A549 (cell line): ENCODE data around the gene GORASP1. TPM values are rescaled to one million over a fixed set of nuclear protein-coding genes. Genes with fewer than 3 reads are reported as not detected.
"Not testable (repeated sequence)": the region's sequence is repeated elsewhere in the genome, so short reads cannot be mapped to it uniquely, and the experiment has no call there.

Source experiments
- ATAC-seq, 2 experiments: fragments of 200-7000 bp in 1 of 2; fragments of >200 bp in 1 of 2; cut with Nextera tagmentation in 1 of 2; cut with Tn5 transposase in 1 of 2; 3 replicates each; pipeline versions ENCODE4 v1.8.0 to v1.9.1; 2018 to 2020; ENCODE audit warnings: mild to moderate bottlenecking in 1 of 2, moderate library complexity in 1 of 2
- CTCF ChIA-PET: fragments of 300-600 bp; sonication (Branson Sonifier 250); formaldehyde crosslinking; extraction: SDS; loops from one replicate; lab custom pipeline; 2021; ENCODE audit warnings: antibody characterized with exemption, inconsistent platforms; lab: Yijun Ruan, JAX
- POLR2A ChIA-PET: fragments of 350-600 bp; formaldehyde crosslinking; extraction: SDS; loops from one replicate; lab custom pipeline; 2021; ENCODE audit warnings: antibody characterized with exemption, inconsistent platforms; lab: Yijun Ruan, JAX
- DNase-seq, 2 experiments: peaks; one replicate each; pipeline versions ENCODE4 v3.0.0 to v3.0.0-alpha.2; 2011 to 2016; ENCODE audit warnings: low read depth in 1 of 2, low spot score in 1 of 2
- FAIRE-seq: peaks from 2 replicates; lab custom pipeline; 2011; peaks lifted over from hg19 to GRCh38; lab: Jason Lieb, UNC
- H3K27ac ChIP-seq, 2 experiments: fragments of >200 bp; sonication (Bioruptor Twin); formaldehyde crosslinking; 3 replicates each; pipeline ENCODE4 v1.5.1; 2016 to 2017
- H3K4me1 ChIP-seq: fragments of >200 bp; sonication (Bioruptor Twin); formaldehyde crosslinking; 3 replicates; pipeline ENCODE4 v1.6.1; 2016
- H3K4me2 ChIP-seq: fragments of >200 bp; sonication (Bioruptor Twin); formaldehyde crosslinking; 3 replicates; pipeline ENCODE4 v1.6.1; 2016
- H3K4me3 ChIP-seq: fragments of >200 bp; sonication (Bioruptor Twin); formaldehyde crosslinking; 3 replicates; pipeline ENCODE4 v1.5.1; 2016
- H3K9me3 ChIP-seq: fragments of >200 bp; sonication (Bioruptor Twin); formaldehyde crosslinking; 3 replicates; pipeline ENCODE4 v1.6.1; 2016
- CBX2 ChIP-seq: fragments of 200-600 bp; sonication (generic); IDR thresholded peaks from 2 replicates; pipeline ENCODE4 v1.6.1; 2016; ENCODE audit warnings: low read depth, mild to moderate bottlenecking, borderline replicate concordance
- CEBPB ChIP-seq, 2 experiments: fragments of >200 bp in 1 of 2; sonication (Bioruptor Twin) in 1 of 2; formaldehyde crosslinking in 1 of 2; IDR thresholded peaks; 2 replicates each; pipeline ENCODE4 v1.6.1; 2012 to 2016
- EHF ChIP-seq: fragments of 250-450 bp; sonication (Bioruptor Pico); IDR thresholded peaks from 2 replicates; pipeline ENCODE4 v1.5.0; 2020; ENCODE audit warnings: mild to moderate bottlenecking
- EHMT2 ChIP-seq: fragments of 200-600 bp; sonication (generic); IDR thresholded peaks from 2 replicates; pipeline ENCODE4 v1.6.1; 2016; ENCODE audit warnings: antibody characterized with exemption, low read depth, mild to moderate bottlenecking, moderate library complexity
- FOSL2 ChIP-seq, 2 experiments: fragments of 450-650 bp in 1 of 2; fragments of >200 bp in 1 of 2; sonication (Bioruptor Twin) in 1 of 2; formaldehyde crosslinking; IDR thresholded peaks; 2 replicates each; pipeline versions ENCODE4 v1.5.0 to v1.6.1; 2016 to 2020; ENCODE audit warnings: mild to moderate bottlenecking in 1 of 2, moderate library complexity in 1 of 2
- FOXS1 ChIP-seq: fragments of 250-450 bp; sonication (Bioruptor Pico); IDR thresholded peaks from 2 replicates; pipeline ENCODE4 v1.5.0; 2020; ENCODE audit warnings: mild to moderate bottlenecking, moderate library complexity
- HOXB5 ChIP-seq: fragments of 250-450 bp; sonication (Bioruptor Pico); IDR thresholded peaks from 2 replicates; pipeline ENCODE4 v1.5.0; 2020; ENCODE audit warnings: mild to moderate bottlenecking, moderate library complexity
- JUNB ChIP-seq: fragments of >200 bp; sonication (Bioruptor Twin); formaldehyde crosslinking; IDR thresholded peaks from 2 replicates; pipeline ENCODE4 v1.6.1; 2016
- NR3C1 ChIP-seq: fragments of >200 bp; sonication (Bioruptor Twin); formaldehyde crosslinking; IDR thresholded peaks from 3 replicates; pipeline ENCODE4 v1.6.1; 2017
- RFX5 ChIP-seq: fragments of 450-650 bp; IDR thresholded peaks from 2 replicates; pipeline ENCODE4 v1.7.1; 2014; ENCODE audit warnings: antibody characterized with exemption, mild to moderate bottlenecking, moderate library complexity
- RNF2 ChIP-seq: fragments of 200-600 bp; sonication (generic); IDR thresholded peaks from 2 replicates; pipeline ENCODE4 v1.6.1; 2016; ENCODE audit warnings: low read depth, mild to moderate bottlenecking, antibody characterized with exemption, moderate library complexity, borderline replicate concordance
- ZFP36 ChIP-seq: fragments of 450-650 bp; IDR thresholded peaks from 2 replicates; pipeline ENCODE4 v1.6.1; 2014; ENCODE audit warnings: borderline replicate concordance; ENCODE audit not compliant: partially characterized antibody
- ZSCAN20 ChIP-seq: fragments of 250-450 bp; sonication (Bioruptor Pico); IDR thresholded peaks from 2 replicates; pipeline ENCODE4 v1.8.0; 2022; ENCODE audit warnings: mild to moderate bottlenecking, moderate library complexity
- WGBS: methylation state at CpG from one replicate; pipeline ENCODE4 v1.1.6; 2017; ENCODE audit errors: missing lambda C conversion rate; 5-methylcytosine and 5-hydroxymethylcytosine counted together
- polyA plus RNA-seq, 4 experiments: library from polyadenylated mRNA; depleted of rRNA in 3 of 4; stranded (reverse); fragments of >200 nt; fragmentation: RNase III in 1 of 4; extraction: RNeasy Plus Mini Kit Qiagen cat#74134 plus additional on column Dnase treatment in 1 of 4; gene quantifications; 2 replicates in 3 of 4; 3 replicates in 1 of 4; pipeline ENCODE4 v1.2.3, GENCODE V29; 2011 to 2017
- TF ChIP-seq, protein P1 (sequence below): IDR thresholded peaks from 2 replicates; pipeline ENCODE4 v1.6.1; 2012
- TF ChIP-seq, protein P2 (sequence below): fragments of 200-600 bp; sonication (generic); IDR thresholded peaks from 2 replicates; pipeline ENCODE4 v1.6.1; 2016; ENCODE audit warnings: antibody characterized with exemption, mild to moderate bottlenecking, moderate library complexity
- TF ChIP-seq, protein P3 (sequence below): fragments of 250-450 bp; sonication (Bioruptor Pico); IDR thresholded peaks from 2 replicates; pipeline ENCODE4 v1.5.0; 2021; ENCODE audit warnings: mild to moderate bottlenecking, moderate library complexity, borderline replicate concordance
- TF ChIP-seq, protein P4 (sequence below): IDR thresholded peaks from 2 replicates; pipeline ENCODE4 v1.6.1; 2012
- TF ChIP-seq, protein P5 (sequence below): fragments of 450-650 bp; IDR thresholded peaks from 2 replicates; pipeline ENCODE4 v1.6.1; 2014; ENCODE audit warnings: antibody characterized with exemption

The GORASP1 gene
- polyA plus RNA-seq, 2 of the 4 experiments (the other 2 are of a cell fraction), result 30.3 to 32.3 TPM

DNA sequence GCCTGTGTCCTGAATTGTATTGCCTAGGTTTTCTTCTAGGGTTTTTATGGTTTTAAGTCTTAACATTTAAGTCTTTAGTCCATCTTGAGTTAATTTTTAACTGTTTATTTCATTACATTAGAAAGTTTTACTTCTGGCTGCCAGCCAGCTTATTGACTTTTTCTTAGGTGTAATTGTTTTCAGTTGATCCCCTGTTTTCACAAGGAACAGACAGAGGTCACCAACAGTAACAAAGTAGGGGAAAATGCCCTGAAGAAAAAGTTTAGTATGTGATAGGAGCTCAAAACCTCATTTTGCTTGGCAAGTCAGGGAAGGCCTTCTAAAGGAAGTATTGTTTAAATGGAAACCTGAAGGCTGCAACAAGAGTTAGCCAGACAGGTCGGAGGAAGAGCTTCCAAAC, 45.2 kb downstream of the GORASP1 start (continued):
- TF ChIP-seq, protein P1, sequence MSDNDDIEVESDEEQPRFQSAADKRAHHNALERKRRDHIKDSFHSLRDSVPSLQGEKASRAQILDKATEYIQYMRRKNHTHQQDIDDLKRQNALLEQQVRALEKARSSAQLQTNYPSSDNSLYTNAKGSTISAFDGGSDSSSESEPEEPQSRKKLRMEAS, result no peak
- no peak for TF ChIP-seq EHF (CRISPR knock-in tag)

DNA sequence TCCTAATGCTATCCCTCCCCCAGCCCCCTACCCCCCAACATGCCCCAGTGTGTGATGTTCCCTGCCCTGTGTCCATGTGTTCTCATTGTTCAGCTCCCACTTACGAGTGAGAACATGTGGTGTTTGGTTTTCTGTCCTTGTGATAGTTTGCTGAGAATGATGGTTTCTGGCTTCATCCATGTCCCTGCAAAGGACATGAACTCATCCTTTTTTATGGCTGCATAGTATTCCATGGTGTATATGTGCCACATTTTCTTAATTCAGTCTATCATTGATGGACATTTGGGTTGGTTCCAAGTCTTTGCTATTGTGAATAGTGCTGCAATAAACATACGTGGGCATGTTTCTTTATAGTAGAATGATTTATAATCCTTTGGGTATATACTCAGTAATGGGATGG, 46.2 kb downstream of the GORASP1 start:
- H3K27ac ChIP-seq, H3K4me1 ChIP-seq, H3K9me3 ChIP-seq, H3K4me2 ChIP-seq, POLR2A ChIA-PET, DNase-seq, CTCF ChIA-PET, H3K4me3 ChIP-seq, FAIRE-seq, ATAC-seq: not testable (repeated sequence)
- 72% methylated on average over 2 of the region's 2 CpGs for WGBS

DNA sequence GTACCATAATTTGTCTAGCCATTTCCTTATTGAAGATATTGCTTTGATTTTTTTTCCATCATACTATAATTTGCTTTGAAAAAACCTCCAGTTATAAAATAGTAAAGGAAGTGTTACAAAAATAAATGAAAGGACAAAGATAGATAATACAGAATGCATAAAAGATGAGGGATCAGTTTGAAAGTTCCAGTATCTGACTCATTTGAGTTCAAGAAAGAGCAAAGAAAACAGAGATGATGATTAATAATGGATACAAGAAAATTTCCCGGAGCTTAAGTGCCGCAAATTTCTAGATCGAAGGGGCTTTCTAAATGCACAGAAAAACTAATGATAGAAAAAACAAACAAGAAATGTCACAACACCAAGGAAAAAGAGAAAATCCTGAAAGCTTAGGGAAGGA, 51.3 kb downstream of the GORASP1 start:
- H3K4me1 ChIP-seq, result 0 out of 3 replicates have a peak, but pooled peaks cover 5% of the 10 kb centered on the region
- DNase-seq (no peak), FAIRE-seq (no peak), ATAC-seq (no peak)
- no peak for TF ChIP-seq FOSL2 (IDR thresholded peaks at IDR 0.05)
- TF ChIP-seq FOSL2 (CRISPR knock-in tag; IDR thresholded peaks at IDR 0.05), result no peak
- TF ChIP-seq JUNB, result no peak
- TF ChIP-seq, protein P2, sequence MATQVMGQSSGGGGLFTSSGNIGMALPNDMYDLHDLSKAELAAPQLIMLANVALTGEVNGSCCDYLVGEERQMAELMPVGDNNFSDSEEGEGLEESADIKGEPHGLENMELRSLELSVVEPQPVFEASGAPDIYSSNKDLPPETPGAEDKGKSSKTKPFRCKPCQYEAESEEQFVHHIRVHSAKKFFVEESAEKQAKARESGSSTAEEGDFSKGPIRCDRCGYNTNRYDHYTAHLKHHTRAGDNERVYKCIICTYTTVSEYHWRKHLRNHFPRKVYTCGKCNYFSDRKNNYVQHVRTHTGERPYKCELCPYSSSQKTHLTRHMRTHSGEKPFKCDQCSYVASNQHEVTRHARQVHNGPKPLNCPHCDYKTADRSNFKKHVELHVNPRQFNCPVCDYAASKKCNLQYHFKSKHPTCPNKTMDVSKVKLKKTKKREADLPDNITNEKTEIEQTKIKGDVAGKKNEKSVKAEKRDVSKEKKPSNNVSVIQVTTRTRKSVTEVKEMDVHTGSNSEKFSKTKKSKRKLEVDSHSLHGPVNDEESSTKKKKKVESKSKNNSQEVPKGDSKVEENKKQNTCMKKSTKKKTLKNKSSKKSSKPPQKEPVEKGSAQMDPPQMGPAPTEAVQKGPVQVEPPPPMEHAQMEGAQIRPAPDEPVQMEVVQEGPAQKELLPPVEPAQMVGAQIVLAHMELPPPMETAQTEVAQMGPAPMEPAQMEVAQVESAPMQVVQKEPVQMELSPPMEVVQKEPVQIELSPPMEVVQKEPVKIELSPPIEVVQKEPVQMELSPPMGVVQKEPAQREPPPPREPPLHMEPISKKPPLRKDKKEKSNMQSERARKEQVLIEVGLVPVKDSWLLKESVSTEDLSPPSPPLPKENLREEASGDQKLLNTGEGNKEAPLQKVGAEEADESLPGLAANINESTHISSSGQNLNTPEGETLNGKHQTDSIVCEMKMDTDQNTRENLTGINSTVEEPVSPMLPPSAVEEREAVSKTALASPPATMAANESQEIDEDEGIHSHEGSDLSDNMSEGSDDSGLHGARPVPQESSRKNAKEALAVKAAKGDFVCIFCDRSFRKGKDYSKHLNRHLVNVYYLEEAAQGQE, result no peak
- TF ChIP-seq ZFP36, result no peak
- no peak for TF ChIP-seq ZSCAN20
- TF ChIP-seq NR3C1, result no peak
- no peak for TF ChIP-seq HOXB5 (CRISPR knock-in tag)
- TF ChIP-seq, protein P3, sequence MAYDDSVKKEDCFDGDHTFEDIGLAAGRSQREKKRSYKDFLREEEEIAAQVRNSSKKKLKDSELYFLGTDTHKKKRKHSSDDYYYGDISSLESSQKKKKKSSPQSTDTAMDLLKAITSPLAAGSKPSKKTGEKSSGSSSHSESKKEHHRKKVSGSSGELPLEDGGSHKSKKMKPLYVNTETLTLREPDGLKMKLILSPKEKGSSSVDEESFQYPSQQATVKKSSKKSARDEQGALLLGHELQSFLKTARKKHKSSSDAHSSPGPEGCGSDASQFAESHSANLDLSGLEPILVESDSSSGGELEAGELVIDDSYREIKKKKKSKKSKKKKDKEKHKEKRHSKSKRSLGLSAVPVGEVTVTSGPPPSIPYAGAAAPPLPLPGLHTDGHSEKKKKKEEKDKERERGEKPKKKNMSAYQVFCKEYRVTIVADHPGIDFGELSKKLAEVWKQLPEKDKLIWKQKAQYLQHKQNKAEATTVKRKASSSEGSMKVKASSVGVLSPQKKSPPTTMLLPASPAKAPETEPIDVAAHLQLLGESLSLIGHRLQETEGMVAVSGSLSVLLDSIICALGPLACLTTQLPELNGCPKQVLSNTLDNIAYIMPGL (CRISPR knock-in tag), result no peak
- TF ChIP-seq, protein P4, sequence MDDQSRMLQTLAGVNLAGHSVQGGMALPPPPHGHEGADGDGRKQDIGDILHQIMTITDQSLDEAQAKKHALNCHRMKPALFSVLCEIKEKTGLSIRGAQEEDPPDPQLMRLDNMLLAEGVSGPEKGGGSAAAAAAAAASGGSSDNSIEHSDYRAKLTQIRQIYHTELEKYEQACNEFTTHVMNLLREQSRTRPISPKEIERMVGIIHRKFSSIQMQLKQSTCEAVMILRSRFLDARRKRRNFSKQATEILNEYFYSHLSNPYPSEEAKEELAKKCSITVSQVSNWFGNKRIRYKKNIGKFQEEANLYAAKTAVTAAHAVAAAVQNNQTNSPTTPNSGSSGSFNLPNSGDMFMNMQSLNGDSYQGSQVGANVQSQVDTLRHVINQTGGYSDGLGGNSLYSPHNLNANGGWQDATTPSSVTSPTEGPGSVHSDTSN, result no peak
- no peak for TF ChIP-seq RFX5
- no peak for TF ChIP-seq CEBPB (IDR thresholded peaks at IDR 0.05)
- TF ChIP-seq CBX2, result no peak
- TF ChIP-seq RNF2, result no peak
- TF ChIP-seq, protein P5, sequence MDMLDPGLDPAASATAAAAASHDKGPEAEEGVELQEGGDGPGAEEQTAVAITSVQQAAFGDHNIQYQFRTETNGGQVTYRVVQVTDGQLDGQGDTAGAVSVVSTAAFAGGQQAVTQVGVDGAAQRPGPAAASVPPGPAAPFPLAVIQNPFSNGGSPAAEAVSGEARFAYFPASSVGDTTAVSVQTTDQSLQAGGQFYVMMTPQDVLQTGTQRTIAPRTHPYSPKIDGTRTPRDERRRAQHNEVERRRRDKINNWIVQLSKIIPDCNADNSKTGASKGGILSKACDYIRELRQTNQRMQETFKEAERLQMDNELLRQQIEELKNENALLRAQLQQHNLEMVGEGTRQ, result no peak
- no peak for TF ChIP-seq EHMT2
- TF ChIP-seq FOXS1, result no peak
- ChIA-PET CTCF (no interaction called here), POLR2A (no interaction called here)
- H3K4me2 ChIP-seq, result no peak overlapping the region
- no peaks in the 10 kb centered on the region for H3K9me3 ChIP-seq
- H3K4me3 ChIP-seq, result no peak overlapping the region
- 59% methylated on average over 3 of the region's 3 CpGs for WGBS
- no peak overlapping the region for H3K27ac ChIP-seq
